Osteoblast (primary cell): ENCODE measurements around the gene COX6A1. TPM values are rescaled to one million over a fixed set of nuclear protein-coding genes. Genes with fewer than 3 reads are reported as not detected.

ENCODE experiments used
- DNase-seq: peaks from one replicate; pipeline ENCODE4 v3.0.0; 2011; ENCODE audit warnings: low spot score, mixed read lengths; ENCODE audit not compliant: insufficient read length; ENCODE audit errors: missing footprints
- H2AFZ ChIP-seq: 2 replicates; pipeline ENCODE4 v1.6.0; 2011; ENCODE audit warnings: mild to moderate bottlenecking, low read length
- H3K27ac ChIP-seq: 2 replicates; pipeline ENCODE4 v1.5.1; 2011; ENCODE audit warnings: mild to moderate bottlenecking, low read depth, low read length, moderate library complexity
- H3K27me3 ChIP-seq: 2 replicates; pipeline ENCODE4 v1.6.0; 2012; ENCODE audit warnings: mild to moderate bottlenecking, control low read depth, inconsistent platforms, low read length, moderate library complexity; ENCODE audit not compliant: insufficient read depth
- H3K36me3 ChIP-seq: 2 replicates; pipeline ENCODE4 v1.5.1; 2011; ENCODE audit warnings: mild to moderate bottlenecking, low read length, control low read depth, moderate library complexity; ENCODE audit not compliant: insufficient read depth
- H3K4me1 ChIP-seq: 2 replicates; pipeline ENCODE4 v1.5.1; 2011; ENCODE audit warnings: mild to moderate bottlenecking, low read length, control low read depth, moderate library complexity; ENCODE audit not compliant: insufficient read depth
- H3K4me2 ChIP-seq: 2 replicates; pipeline ENCODE4 v1.6.0; 2011; ENCODE audit warnings: mild to moderate bottlenecking, low read length; ENCODE audit not compliant: insufficient read depth
- H3K4me3 ChIP-seq: fragments of 200-600 bp; sonication (generic); 3 replicates; pipeline ENCODE4 v1.5.1; 2012; ENCODE audit warnings: mild to moderate bottlenecking, low read length, inconsistent platforms; ENCODE audit not compliant: insufficient read depth
- H3K79me2 ChIP-seq: 2 replicates; pipeline ENCODE4 v1.6.0; 2012; ENCODE audit warnings: mild to moderate bottlenecking, low read length, control low read depth, inconsistent platforms; ENCODE audit not compliant: insufficient read depth
- H3K9me3 ChIP-seq: 2 replicates; pipeline ENCODE4 v1.5.1; 2011; ENCODE audit warnings: low read depth, low read length, control low read depth
- H4K20me1 ChIP-seq: 2 replicates; pipeline ENCODE4 v1.6.0; 2012; ENCODE audit warnings: mild to moderate bottlenecking, low read length, control low read depth; ENCODE audit not compliant: insufficient read depth
- CTCF ChIP-seq: IDR thresholded peaks from 2 replicates; pipeline ENCODE4 v1.5.1; 2011; ENCODE audit warnings: mild to moderate bottlenecking, low read depth, low read length, moderate library complexity; ENCODE audit errors: extremely low read depth
- total RNA-seq: library from RNA; depleted of rRNA; stranded (reverse); fragments of >200 nt; gene quantifications from 2 replicates; pipeline ENCODE4 v1.2.3, GENCODE V29; 2012

The COX6A1 gene
- total RNA-seq, 1 donor = 256 TPM

- Histone ChIP-seq H3K9me3 (no peaks in the 10 kb centered on the region), H3K4me1 (no peaks in the 10 kb centered on the region), H3K36me3 (no peaks in the 10 kb centered on the region), H4K20me1 (no peaks in the 10 kb centered on the region), H3K27me3 (no peaks in the 10 kb centered on the region), H3K4me2 (no peak overlapping the region), H3K4me3 (no peak overlapping the region), H3K27ac (no peak overlapping the region), H2AFZ (no peak overlapping the region), H3K79me2 (no peaks in the 10 kb centered on the region)
- no peak for DNase-seq
- TF ChIP-seq CTCF = no peak
These were observed 29.1 kb upstream of the COX6A1 start for GRCh38 chr12:120408771-120409170.

- Histone ChIP-seq H3K27me3 (no peaks in the 10 kb centered on the region), H3K36me3 (no peaks in the 10 kb centered on the region), H3K79me2 (no peaks in the 10 kb centered on the region), H3K4me1 (no peaks in the 10 kb centered on the region), H4K20me1 (no peaks in the 10 kb centered on the region), H3K4me2 (no peak overlapping the region), H3K27ac (no peak overlapping the region), H2AFZ (no peak overlapping the region), H3K4me3 (no peak overlapping the region), H3K9me3 (no peaks in the 10 kb centered on the region)
- DNase-seq = peak; percentile 60
- no peak for TF ChIP-seq CTCF
These were observed 25.5 kb upstream of the COX6A1 start for GRCh38 chr12:120412421-120412820.

- Histone ChIP-seq H3K9me3 (no peaks in the 10 kb centered on the region), H3K79me2 (no peaks in the 10 kb centered on the region), H3K4me2 (no peak overlapping the region), H3K27ac (no peak overlapping the region), H3K4me3 (no peak overlapping the region), H3K4me1 (no peaks in the 10 kb centered on the region), H4K20me1 (no peaks in the 10 kb centered on the region), H2AFZ (no peak overlapping the region), H3K36me3 (no peaks in the 10 kb centered on the region), H3K27me3 (no peaks in the 10 kb centered on the region)
- TF ChIP-seq CTCF = no peak
- DNase-seq = no peak
These were observed 23.8 kb upstream of the COX6A1 start for GRCh38 chr12:120413901-120414695.

- DNase-seq = no peak
- Histone ChIP-seq H4K20me1 (no peaks in the 10 kb centered on the region), H3K4me2 (no peak overlapping the region), H3K36me3 (no peaks in the 10 kb centered on the region), H3K9me3 (no peaks in the 10 kb centered on the region), H3K4me3 (no peak overlapping the region), H3K79me2 (no peaks in the 10 kb centered on the region), H2AFZ (no peak overlapping the region), H3K27ac (no peak overlapping the region), H3K4me1 (no peaks in the 10 kb centered on the region), H3K27me3 (no peaks in the 10 kb centered on the region)
- no peak for TF ChIP-seq CTCF
These were observed 21.3 kb upstream of the COX6A1 start for GRCh38 chr12:120416490-120417216.
